SK-N-SH (cell line): ENCODE measurements around the gene RETSAT. TPM values are rescaled to one million over a fixed set of nuclear protein-coding genes. Genes with fewer than 3 reads are reported as not detected.

Source experiments
- CTCF ChIA-PET: fragments of 300-600, 350-600 bp; formaldehyde crosslinking; extraction: SDS; loops from one replicate; lab custom pipeline; 2021; lab: Yijun Ruan, JAX
- POLR2A ChIA-PET: fragments of 350-600 bp; sonication (Branson Sonifier 250); formaldehyde crosslinking; extraction: SDS; loops from one replicate; lab custom pipeline; 2020; ENCODE audit warnings: antibody characterized with exemption, inconsistent platforms; lab: Yijun Ruan, JAX
- DNase-seq: peaks from one replicate; pipeline ENCODE4 v3.0.0; 2012
- H2AFZ ChIP-seq: fragments of 200-600 bp; sonication (generic); 2 replicates; pipeline ENCODE4 v1.8.1; 2016; ENCODE audit warnings: antibody characterized with exemption, mild to moderate bottlenecking, low read depth
- H3F3A ChIP-seq: fragments of 200-600 bp; sonication (generic); replicated peaks from 2 replicates; pipeline ENCODE3; 2016; ENCODE audit warnings: antibody characterized with exemption, mild to moderate bottlenecking; ENCODE audit not compliant: insufficient read depth
- H3K27ac ChIP-seq, 2 experiments: fragments of 200-500 bp in 1 of 2; fragments of 200-600 bp in 1 of 2; sonication (Bioruptor generic) in 1 of 2; sonication (generic), shearing (Covaris generic) in 1 of 2; 2 replicates each; pipeline versions ENCODE4 v1.5.1 to v1.6.1; 2014 to 2016; ENCODE audit warnings: low read depth in 2 of 2, inconsistent platforms in 1 of 2, low read length in 1 of 2, mild to moderate bottlenecking in 1 of 2, mixed read lengths in 1 of 2
- H3K27me3 ChIP-seq: fragments of 200-600 bp; sonication (generic), shearing (Covaris generic); 2 replicates; pipeline ENCODE4 v1.6.1; 2016; ENCODE audit warnings: mixed run types; ENCODE audit not compliant: insufficient read depth
- H3K36me3 ChIP-seq, 2 experiments: fragments of 200-500 bp in 1 of 2; fragments of 200-600 bp in 1 of 2; sonication (Bioruptor generic) in 1 of 2; sonication (generic) in 1 of 2; replicated peaks in 1 of 2; 2 replicates each; pipeline versions ENCODE3 to v1.5.1; 2014 to 2016; ENCODE audit warnings: low read length in 1 of 2, mild to moderate bottlenecking in 1 of 2; ENCODE audit not compliant: insufficient read depth in 2 of 2, control insufficient read depth in 1 of 2
- H3K4me1 ChIP-seq, 2 experiments: fragments of 200-500 bp in 1 of 2; fragments of 200-600 bp in 1 of 2; sonication (Bioruptor generic) in 1 of 2; sonication (generic), shearing (Covaris generic) in 1 of 2; 2 replicates each; pipeline versions ENCODE4 v1.5.1 to v1.6.1; 2014 to 2016; ENCODE audit warnings: low read depth in 1 of 2, low read length in 1 of 2, mixed run types in 1 of 2; ENCODE audit not compliant: insufficient read depth in 2 of 2, control insufficient read depth in 1 of 2
- H3K4me2 ChIP-seq: fragments of 200-600 bp; sonication (generic), shearing (Covaris generic); 2 replicates; pipeline ENCODE4 v1.6.1; 2017; ENCODE audit warnings: mixed run types
- H3K4me3 ChIP-seq, 2 experiments: fragments of 200-500 bp in 1 of 2; fragments of 200-600 bp in 1 of 2; sonication (Bioruptor generic) in 1 of 2; sonication (generic), shearing (Covaris generic) in 1 of 2; 2 replicates each; pipeline versions ENCODE4 v1.5.1 to v1.8.1; 2014 to 2016; ENCODE audit warnings: low read depth in 2 of 2, inconsistent platforms in 1 of 2, low read length in 1 of 2, mild to moderate bottlenecking in 1 of 2, mixed read lengths in 1 of 2, moderate library complexity in 1 of 2
- H3K79me2 ChIP-seq: fragments of 200-600 bp; sonication (generic); 2 replicates; pipeline ENCODE4 v1.8.1; 2017; ENCODE audit warnings: mild to moderate bottlenecking; ENCODE audit not compliant: insufficient read depth
- H3K9ac ChIP-seq: fragments of 200-600 bp; sonication (generic); 2 replicates; pipeline ENCODE4 v1.6.1; 2017; ENCODE audit warnings: mixed run types
- H3K9me2 ChIP-seq: fragments of 200-600 bp; sonication (generic); 2 replicates; pipeline ENCODE4 v1.6.1; 2017; ENCODE audit warnings: mixed run types
- H3K9me3 ChIP-seq: fragments of 200-600 bp; sonication (generic); 2 replicates; pipeline ENCODE4 v1.6.1; 2017; ENCODE audit warnings: mixed run types, mild to moderate bottlenecking, moderate library complexity
- H4K20me1 ChIP-seq: fragments of 200-600 bp; sonication (generic); 2 replicates; pipeline ENCODE4 v1.6.1; 2017; ENCODE audit warnings: mild to moderate bottlenecking, mixed run types; ENCODE audit not compliant: insufficient read depth
- ELF1 ChIP-seq: IDR thresholded peaks from 2 replicates; pipeline ENCODE4 v1.4.0; 2012
- FOSL2 ChIP-seq: IDR thresholded peaks from 2 replicates; pipeline ENCODE4 v1.4.0; 2012; ENCODE audit warnings: low read depth, mild to moderate bottlenecking, moderate library complexity, borderline replicate concordance
- FOXJ3 ChIP-seq: sonication (generic); formaldehyde crosslinking; IDR thresholded peaks from 2 replicates; pipeline ENCODE4 v1.5.1; 2020; ENCODE audit warnings: mild to moderate bottlenecking, missing genetic modification reagents
- GABPA ChIP-seq: IDR thresholded peaks from 2 replicates; pipeline ENCODE4 v1.4.0; 2012; ENCODE audit warnings: low read depth, mild to moderate bottlenecking
- GATA2 ChIP-seq: sonication (generic); formaldehyde crosslinking; IDR thresholded peaks from 2 replicates; pipeline ENCODE4 v1.5.0; 2020; ENCODE audit warnings: mild to moderate bottlenecking, missing genetic modification reagents
- IRF3 ChIP-seq: fragments of 150-350 bp; IDR thresholded peaks from 2 replicates; pipeline ENCODE4 v1.6.1; 2016; ENCODE audit warnings: mild to moderate bottlenecking, low read depth, low read length
- MEF2A ChIP-seq: IDR thresholded peaks from 2 replicates; pipeline ENCODE4 v1.4.0; 2012; ENCODE audit warnings: low read depth, borderline replicate concordance
- MXI1 ChIP-seq: IDR thresholded peaks from 2 replicates; pipeline ENCODE4 v1.6.1; 2012; ENCODE audit warnings: mild to moderate bottlenecking, low read depth, low read length, improper control_type of control experiment
- NFIC ChIP-seq: IDR thresholded peaks from 2 replicates; pipeline ENCODE4 v1.4.0; 2012; ENCODE audit warnings: borderline replicate concordance
- RAD21 ChIP-seq: IDR thresholded peaks from 2 replicates; pipeline ENCODE4 v1.6.1; 2012; ENCODE audit warnings: mild to moderate bottlenecking, low read length
- REST ChIP-seq: IDR thresholded peaks from 2 replicates; pipeline ENCODE4 v1.6.1; 2012; ENCODE audit warnings: mild to moderate bottlenecking, low read depth, low read length, moderate library complexity
- RXRA ChIP-seq: IDR thresholded peaks from 2 replicates; pipeline ENCODE4 v1.4.0; 2012; ENCODE audit warnings: low read depth, mild to moderate bottlenecking, borderline replicate concordance
- SIN3A ChIP-seq: IDR thresholded peaks from 2 replicates; pipeline ENCODE4 v1.6.1; 2012; ENCODE audit warnings: low read depth, mild to moderate bottlenecking, low read length, moderate library complexity, borderline replicate concordance
- SMC3 ChIP-seq: IDR thresholded peaks from 2 replicates; pipeline ENCODE4 v1.6.1; 2012; ENCODE audit warnings: low read depth, low read length, improper control_type of control experiment
- TAF1 ChIP-seq: IDR thresholded peaks from 2 replicates; pipeline ENCODE4 v1.6.1; 2012; ENCODE audit warnings: low read depth, mild to moderate bottlenecking, low read length, moderate library complexity, borderline replicate concordance
- WGBS: methylation state at CpG from one replicate; pipeline ENCODE4 v1.1.6; 2017; ENCODE audit warnings: low lambda C conversion rate; 5-methylcytosine and 5-hydroxymethylcytosine counted together
- polyA plus RNA-seq, 3 experiments: library from polyadenylated mRNA; depleted of rRNA; stranded (reverse); fragments of >200 nt; gene quantifications; 2 replicates each; pipeline ENCODE4 v1.2.3, GENCODE V29; 2012
- TF ChIP-seq, protein P1 (sequence below): IDR thresholded peaks from 2 replicates; pipeline ENCODE4; 2012
- TF ChIP-seq, protein P2 (sequence below): fragments of 200-600 bp; sonication (generic); IDR thresholded peaks from 2 replicates; pipeline ENCODE4 v1.6.1; 2017; ENCODE audit warnings: antibody characterized with exemption, mild to moderate bottlenecking, moderate library complexity

Gene RETSAT
- polyA plus RNA-seq, 1 of the 3 experiments (the other 2 are of a cell fraction) = 28.0 TPM

- Histone ChIP-seq H3K4me1 (peaks cover 7 to 24% of the 10 kb centered on the region in 2 experiments; a peak in 3 of 4 replicates), H2AFZ (no peak overlapping the region), H3K9me2 (no peaks in the 10 kb centered on the region), H3K79me2 (peaks cover 74% of the 10 kb centered on the region), H3K9me3 (no peaks in the 10 kb centered on the region), H4K20me1 (peaks cover 43% of the 10 kb centered on the region), H3K4me3 (peak overlapping the region; percentile 73 to 95), H3F3A (peaks cover 9% of the 10 kb centered on the region), H3K36me3 (peaks cover 45 to 60% of the 10 kb centered on the region in 2 experiments), H3K27ac (no peak overlapping the region), H3K27me3 (no peaks in the 10 kb centered on the region), H3K4me2 (peak overlapping the region; percentile 100), H3K9ac (peak overlapping the region; percentile 85; the same call in 1 of the 2 replicates)
- CTCF ChIA-PET = interaction anchor here (1.6 to 1.8 kb wide), 3 partner anchors 15 to 25 kb away, joined by 3 to 5 read pairs (median 3); no protein-coding TSS in a partner anchor
- POLR2A ChIA-PET = interaction anchor here (3.1 kb wide), 1 partner anchor 28 kb away, joined by 14 read pairs; the partner anchor contains the start of genes ELMOD3 and RETSAT
- no peak for DNase-seq
- 54% methylated on average over 9 of the region's 9 CpGs for WGBS
- TF ChIP-seq FOSL2 = no peak
- no peak for TF ChIP-seq GATA2 (CRISPR knock-in tag)
- no peak for TF ChIP-seq ELF1
- TF ChIP-seq REST = no peak
These were observed 28.9 kb downstream of the RETSAT start for GRCh38 chr2:85325466-85325811.

GRCh38 chr2:85324639-85325465 is 29.5 kb downstream of the RETSAT start:
- H4K20me1 ChIP-seq = peaks cover 43% of the 10 kb centered on the region
- H3K4me3 ChIP-seq = peak overlapping the region; percentile 73 to 95
- peaks cover 50 to 65% of the 10 kb centered on the region in 2 experiments for H3K36me3 ChIP-seq
- TF ChIP-seq GABPA (no peak), SIN3A (no peak), MXI1 (no peak), FOSL2 (no peak), FOXJ3 (CRISPR knock-in tag) (no peak), TAF1 (no peak), RXRA (no peak), MEF2A (no peak), NFIC (no peak), ELF1 (no peak), RAD21 (no peak), IRF3 (no peak), GATA2 (CRISPR knock-in tag) (no peak), SMC3 (no peak)
- TF ChIP-seq, protein P1, sequence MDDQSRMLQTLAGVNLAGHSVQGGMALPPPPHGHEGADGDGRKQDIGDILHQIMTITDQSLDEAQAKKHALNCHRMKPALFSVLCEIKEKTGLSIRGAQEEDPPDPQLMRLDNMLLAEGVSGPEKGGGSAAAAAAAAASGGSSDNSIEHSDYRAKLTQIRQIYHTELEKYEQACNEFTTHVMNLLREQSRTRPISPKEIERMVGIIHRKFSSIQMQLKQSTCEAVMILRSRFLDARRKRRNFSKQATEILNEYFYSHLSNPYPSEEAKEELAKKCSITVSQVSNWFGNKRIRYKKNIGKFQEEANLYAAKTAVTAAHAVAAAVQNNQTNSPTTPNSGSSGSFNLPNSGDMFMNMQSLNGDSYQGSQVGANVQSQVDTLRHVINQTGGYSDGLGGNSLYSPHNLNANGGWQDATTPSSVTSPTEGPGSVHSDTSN = no peak
- TF ChIP-seq, protein P2, sequence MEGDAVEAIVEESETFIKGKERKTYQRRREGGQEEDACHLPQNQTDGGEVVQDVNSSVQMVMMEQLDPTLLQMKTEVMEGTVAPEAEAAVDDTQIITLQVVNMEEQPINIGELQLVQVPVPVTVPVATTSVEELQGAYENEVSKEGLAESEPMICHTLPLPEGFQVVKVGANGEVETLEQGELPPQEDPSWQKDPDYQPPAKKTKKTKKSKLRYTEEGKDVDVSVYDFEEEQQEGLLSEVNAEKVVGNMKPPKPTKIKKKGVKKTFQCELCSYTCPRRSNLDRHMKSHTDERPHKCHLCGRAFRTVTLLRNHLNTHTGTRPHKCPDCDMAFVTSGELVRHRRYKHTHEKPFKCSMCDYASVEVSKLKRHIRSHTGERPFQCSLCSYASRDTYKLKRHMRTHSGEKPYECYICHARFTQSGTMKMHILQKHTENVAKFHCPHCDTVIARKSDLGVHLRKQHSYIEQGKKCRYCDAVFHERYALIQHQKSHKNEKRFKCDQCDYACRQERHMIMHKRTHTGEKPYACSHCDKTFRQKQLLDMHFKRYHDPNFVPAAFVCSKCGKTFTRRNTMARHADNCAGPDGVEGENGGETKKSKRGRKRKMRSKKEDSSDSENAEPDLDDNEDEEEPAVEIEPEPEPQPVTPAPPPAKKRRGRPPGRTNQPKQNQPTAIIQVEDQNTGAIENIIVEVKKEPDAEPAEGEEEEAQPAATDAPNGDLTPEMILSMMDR = no peak
- peaks cover 7 to 24% of the 10 kb centered on the region in 2 experiments; a peak in 3 of 4 replicates for H3K4me1 ChIP-seq
- ChIA-PET CTCF (interaction anchor here (0.7 to 1.8 kb wide), 4 partner anchors 14 to 251 kb away, joined by 3 to 5 read pairs (median 3); no protein-coding TSS in a partner anchor), POLR2A (no interaction called here)
- no peak overlapping the region for H3K27ac ChIP-seq
- H3K9me3 ChIP-seq = no peaks in the 10 kb centered on the region
- H3F3A ChIP-seq = peaks cover 12% of the 10 kb centered on the region
- WGBS = 60% methylated on average over 10 of the region's 10 CpGs
- peak overlapping the region; percentile 100 for H3K4me2 ChIP-seq
- DNase-seq = no peak
- H3K9ac ChIP-seq = peak overlapping the region; percentile 85; the same call in 1 of the 2 replicates
- H3K9me2 ChIP-seq = no peaks in the 10 kb centered on the region
- H3K27me3 ChIP-seq = no peaks in the 10 kb centered on the region
- H3K79me2 ChIP-seq = peaks cover 80% of the 10 kb centered on the region
- no peak overlapping the region for H2AFZ ChIP-seq
